Ishikawa (cell line): Measurements from ENCODE around the gene FKBP2.

Source experiments
- CEBPB ChIP-seq: IDR thresholded peaks from 2 replicates; pipeline ENCODE4 v1.6.1; 2012
- CREB1 ChIP-seq: IDR thresholded peaks from 2 replicates; pipeline ENCODE4 v1.6.1; 2012; ENCODE audit warnings: low read depth
- EGR1 ChIP-seq: IDR thresholded peaks from 2 replicates; pipeline ENCODE4 v1.6.1; 2012
- EP300 ChIP-seq: IDR thresholded peaks from 2 replicates; pipeline ENCODE4 v1.6.1; 2012; ENCODE audit warnings: borderline replicate concordance
- FOXM1 ChIP-seq: IDR thresholded peaks from 2 replicates; pipeline ENCODE4 v1.6.1; 2012; ENCODE audit warnings: low read depth, borderline replicate concordance
- MAX ChIP-seq: IDR thresholded peaks from 2 replicates; pipeline ENCODE4 v1.6.1; 2012
- NFIC ChIP-seq: IDR thresholded peaks from 2 replicates; pipeline ENCODE4 v1.6.1; 2012
- RAD21 ChIP-seq: IDR thresholded peaks from 2 replicates; pipeline ENCODE4 v1.6.1; 2012; ENCODE audit warnings: low read depth
- REST ChIP-seq: IDR thresholded peaks from 2 replicates; pipeline ENCODE4 v1.6.1; 2012; ENCODE audit warnings: low read depth, mild to moderate bottlenecking
- TAF1 ChIP-seq: IDR thresholded peaks from 2 replicates; pipeline ENCODE4 v1.6.1; 2012; ENCODE audit warnings: low read depth, mild to moderate bottlenecking
- TCF12 ChIP-seq: IDR thresholded peaks from 2 replicates; pipeline ENCODE4 v1.6.1; 2012; ENCODE audit warnings: low read depth
- TEAD4 ChIP-seq: IDR thresholded peaks from 2 replicates; pipeline ENCODE4 v1.6.1; 2012
- YY1 ChIP-seq: IDR thresholded peaks from 2 replicates; pipeline ENCODE4 v1.6.1; 2012; ENCODE audit warnings: low read depth
- ZBTB7A ChIP-seq: IDR thresholded peaks from 2 replicates; pipeline ENCODE4 v1.6.1; 2012; ENCODE audit warnings: low read depth
- TF ChIP-seq, protein P1 (sequence below): IDR thresholded peaks from 2 replicates; pipeline ENCODE4 v1.6.1; 2012

Gene FKBP2

DNA sequence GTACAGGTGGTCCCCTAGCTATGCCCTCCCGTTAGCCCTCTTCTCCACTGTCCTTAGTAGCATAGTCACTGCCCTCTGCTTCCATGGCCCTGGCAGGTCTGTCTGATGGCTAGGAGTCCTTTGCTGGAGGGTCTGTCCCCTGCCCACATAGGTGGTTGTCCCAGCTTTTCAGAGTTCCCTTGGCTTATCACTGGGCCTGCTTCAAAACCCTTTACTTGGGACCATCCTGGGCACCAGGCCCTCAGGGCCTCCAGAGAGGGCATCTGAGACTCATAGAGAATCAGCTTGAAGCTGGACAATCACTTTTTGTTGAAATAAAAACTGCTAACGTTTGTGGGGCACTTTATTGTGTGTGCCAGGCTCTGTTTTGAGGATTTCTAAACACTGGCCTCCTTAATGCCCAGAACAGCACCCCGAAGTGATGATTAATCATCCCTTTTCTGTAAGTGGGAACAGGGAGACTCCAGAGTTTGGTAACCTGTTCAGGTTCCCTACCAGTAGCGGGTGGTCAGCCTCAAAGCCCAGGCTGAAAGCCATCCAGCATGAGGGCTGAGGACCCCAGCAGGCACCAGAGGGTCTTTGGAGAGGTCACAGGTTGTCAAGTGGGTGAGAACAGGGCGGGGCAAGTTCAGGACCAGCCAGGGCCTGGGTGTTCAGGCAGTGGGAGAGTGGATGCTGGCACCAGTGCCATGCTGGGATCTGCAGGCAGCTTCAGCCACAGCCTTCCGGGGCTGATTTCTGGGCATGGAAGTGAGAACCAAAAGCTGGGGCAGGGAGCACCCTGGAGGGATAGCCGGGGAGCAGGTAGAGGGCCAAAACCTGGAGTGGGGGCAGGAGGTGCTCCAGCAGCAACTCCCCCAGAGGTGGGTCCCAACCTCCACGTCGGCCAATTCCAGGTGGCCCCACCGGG, 49.7 kb downstream of the FKBP2 start:
- no peak for TF ChIP-seq CEBPB
- no peak for TF ChIP-seq ZBTB7A
- no peak for TF ChIP-seq EP300
- TF ChIP-seq NFIC = no peak
- TF ChIP-seq EGR1 = no peak
- TF ChIP-seq TCF12 = no peak
- TF ChIP-seq, protein P1, sequence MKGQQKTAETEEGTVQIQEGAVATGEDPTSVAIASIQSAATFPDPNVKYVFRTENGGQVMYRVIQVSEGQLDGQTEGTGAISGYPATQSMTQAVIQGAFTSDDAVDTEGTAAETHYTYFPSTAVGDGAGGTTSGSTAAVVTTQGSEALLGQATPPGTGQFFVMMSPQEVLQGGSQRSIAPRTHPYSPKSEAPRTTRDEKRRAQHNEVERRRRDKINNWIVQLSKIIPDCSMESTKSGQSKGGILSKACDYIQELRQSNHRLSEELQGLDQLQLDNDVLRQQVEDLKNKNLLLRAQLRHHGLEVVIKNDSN = no peak
- TF ChIP-seq MAX = no peak
- TF ChIP-seq TEAD4 = no peak
- no peak for TF ChIP-seq TAF1
- no peak for TF ChIP-seq FOXM1
- TF ChIP-seq RAD21 = no peak
- TF ChIP-seq CREB1 = no peak
- no peak for TF ChIP-seq YY1
- TF ChIP-seq REST = no peak

GRCh38 chr11:64291262-64291751, 50.4 kb downstream of the FKBP2 start, which contains the start of gene KCNK4:
Gene KCNK4, plus strand, starts transcription at chr11:64291302. Its CDS starts 1,717 bp downstream, at chr11:64293019.
- no peak for TF ChIP-seq MAX
- TF ChIP-seq REST = no peak
- TF ChIP-seq, protein P1 = no peak

DNA sequence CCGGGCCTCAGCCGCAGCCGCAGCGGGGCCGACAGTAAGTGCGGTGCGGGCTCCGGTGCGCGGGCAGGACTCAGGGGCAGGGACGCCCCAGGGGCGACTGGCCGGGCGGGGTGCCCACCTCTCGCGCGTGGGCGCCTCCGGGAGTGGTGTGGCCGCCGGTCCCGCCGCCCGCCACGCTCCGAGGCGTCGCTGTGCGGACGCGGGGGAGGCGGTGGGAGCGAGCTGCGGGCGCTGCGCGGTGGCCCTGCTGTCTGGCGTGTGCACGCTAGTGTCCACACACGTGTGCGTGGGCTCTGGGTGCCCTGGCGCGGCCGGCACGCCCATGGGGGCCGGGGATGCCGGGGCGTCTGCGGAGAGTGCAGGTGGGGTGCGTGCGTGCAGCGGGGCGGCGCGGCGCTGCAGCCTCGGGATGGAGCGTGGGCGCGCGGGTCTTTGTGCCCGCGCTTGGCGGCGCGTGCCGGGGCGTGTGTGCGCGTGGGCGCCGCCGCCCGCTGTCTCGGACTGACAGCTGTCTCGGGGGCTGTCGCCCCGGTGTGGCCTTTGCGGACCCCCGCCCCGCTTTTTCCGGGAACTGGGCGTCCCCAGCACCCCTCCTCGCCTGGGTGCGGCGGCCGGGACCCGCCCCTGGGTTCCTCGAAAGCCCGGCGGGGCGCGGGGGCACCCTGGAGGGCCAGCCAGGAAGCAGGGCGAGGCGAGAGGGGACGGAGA, 51.0 kb downstream of the FKBP2 start:
- TF ChIP-seq TAF1 (no peak), YY1 (no peak), EGR1 (no peak; the same call in 1 of the 2 replicates), TEAD4 (no peak)

DNA sequence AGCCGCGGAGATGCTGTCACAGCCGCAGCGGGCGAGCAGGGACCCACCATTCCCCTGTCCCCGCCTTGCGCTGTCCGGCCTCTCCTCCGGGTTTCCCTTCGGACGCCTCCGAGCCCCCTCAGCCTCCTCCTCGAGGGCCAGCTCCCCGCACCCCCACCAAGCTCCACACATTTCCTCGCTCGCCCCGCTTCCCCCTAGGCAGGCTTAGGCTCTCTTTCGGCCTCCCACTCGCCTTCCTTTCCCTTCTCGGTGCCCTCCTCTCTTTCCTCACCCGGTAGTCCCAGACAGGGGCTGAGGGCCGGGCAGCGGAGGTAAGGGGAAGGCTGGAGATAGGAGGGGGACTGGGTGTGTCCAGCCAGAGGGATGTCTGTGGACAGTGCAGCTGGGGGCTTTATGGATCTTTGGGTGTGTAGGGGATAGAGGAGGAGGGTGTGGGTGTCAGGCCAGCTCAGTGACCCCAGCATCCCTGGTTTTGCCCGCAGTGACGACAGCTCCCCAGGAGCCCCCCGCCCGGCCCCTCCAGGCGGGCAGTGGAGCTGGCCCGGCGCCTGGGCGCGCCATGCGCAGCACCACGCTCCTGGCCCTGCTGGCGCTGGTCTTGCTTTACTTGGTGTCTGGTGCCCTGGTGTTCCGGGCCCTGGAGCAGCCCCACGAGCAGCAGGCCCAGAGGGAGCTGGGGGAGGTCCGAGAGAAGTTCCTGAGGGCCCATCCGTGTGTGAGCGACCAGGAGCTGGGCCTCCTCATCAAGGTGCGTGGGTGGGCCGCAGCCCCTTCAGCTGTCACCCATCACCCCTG, 51.8 kb downstream of the FKBP2 start:
- TF ChIP-seq, protein P1 = no peak
- no peak for TF ChIP-seq TEAD4
- no peak for TF ChIP-seq ZBTB7A
- no peak for TF ChIP-seq RAD21
- TF ChIP-seq MAX = no peak
